HepG2 (cell line): ENCODE results near the gene PIP5K1C. TPM values are rescaled to one million over a fixed set of nuclear protein-coding genes. Genes with fewer than 3 reads are reported as not detected.
A peak's percentile ranks its signal among the peaks of the same experiment; 100 is the strongest.

Source experiments
- AKAP8 ChIP-seq: sonication (generic); formaldehyde crosslinking; IDR thresholded peaks from 2 replicates; pipeline ENCODE4 v1.5.1; 2020; ENCODE audit warnings: mild to moderate bottlenecking, missing genetic modification reagents
- EED ChIP-seq: sonication (generic); formaldehyde crosslinking; IDR thresholded peaks from 2 replicates; pipeline ENCODE4 v1.5.0; 2020; ENCODE audit warnings: mild to moderate bottlenecking, missing genetic modification reagents
- FOXP1 ChIP-seq, 2 experiments: fragments of 450-650 bp in 1 of 2; IDR thresholded peaks; 2 replicates each; pipeline ENCODE4 v1.6.1; 2017 to 2018; ENCODE audit warnings: antibody characterized with exemption in 1 of 2
- GTF2F1 ChIP-seq: fragments of 150-350 bp; IDR thresholded peaks from 2 replicates; pipeline ENCODE4 v1.6.1; 2014; ENCODE audit warnings: low read length
- GZF1 ChIP-seq: sonication (generic); formaldehyde crosslinking; IDR thresholded peaks from 2 replicates; pipeline ENCODE4 v1.5.1; 2020; ENCODE audit warnings: mild to moderate bottlenecking, missing genetic modification reagents
- HOXA9 ChIP-seq: sonication (generic); formaldehyde crosslinking; IDR thresholded peaks from 2 replicates; pipeline ENCODE4 v1.8.1; 2022; ENCODE audit warnings: missing genetic modification reagents, mild to moderate bottlenecking, moderate library complexity, borderline replicate concordance
- MBNL3 ChIP-seq: fragments of 250-450 bp; sonication (Bioruptor Pico); conservative IDR thresholded peaks from 2 replicates; pipeline ENCODE4 v1.8.0; 2022; ENCODE audit warnings: mild to moderate bottlenecking, inconsistent platforms
- MIER3 ChIP-seq: IDR thresholded peaks from 2 replicates; pipeline ENCODE4 v1.6.1; 2016; ENCODE audit warnings: missing compliant biosample characterization, borderline replicate concordance
- NAIF1 ChIP-seq: sonication (generic); formaldehyde crosslinking; IDR thresholded peaks from 2 replicates; pipeline ENCODE4 v1.5.0; 2020; ENCODE audit warnings: mild to moderate bottlenecking, missing genetic modification reagents, borderline replicate concordance
- PHF20 ChIP-seq: sonication (generic); formaldehyde crosslinking; IDR thresholded peaks from 2 replicates; pipeline ENCODE4 v1.5.0; 2020; ENCODE audit warnings: mild to moderate bottlenecking, missing genetic modification reagents
- SOX6 ChIP-seq, 2 experiments: fragments of 450-650 bp in 1 of 2; sonication (generic) in 1 of 2; formaldehyde crosslinking in 1 of 2; IDR thresholded peaks; 2 replicates each; pipeline versions ENCODE4 v1.4.0 to v1.6.1; 2017 to 2020; ENCODE audit warnings: antibody characterized with exemption in 1 of 2, mild to moderate bottlenecking in 1 of 2, missing genetic modification reagents in 1 of 2
- SP1 ChIP-seq, 2 experiments: fragments of 450-650 bp in 1 of 2; sonication (generic) in 1 of 2; formaldehyde crosslinking in 1 of 2; IDR thresholded peaks; 2 replicates each; pipeline versions ENCODE4 v1.4.0 to v1.6.1; 2016 to 2020; ENCODE audit warnings: missing genetic modification reagents in 1 of 2
- TP53 ChIP-seq: sonication (generic); formaldehyde crosslinking; conservative IDR thresholded peaks from 2 replicates; pipeline ENCODE4 v1.4.0; 2020; ENCODE audit warnings: missing genetic modification reagents
- ZNF205 ChIP-seq: IDR thresholded peaks from 2 replicates; pipeline ENCODE4 v1.6.1; 2018; ENCODE audit warnings: missing biosample characterization, missing genetic modification reagents
- ZNF260 ChIP-seq: sonication (generic); formaldehyde crosslinking; IDR thresholded peaks from 2 replicates; pipeline ENCODE4 v1.4.0; 2020; ENCODE audit warnings: missing genetic modification reagents, low read depth, mild to moderate bottlenecking, borderline replicate concordance
- ZNF317 ChIP-seq: sonication (generic); formaldehyde crosslinking; IDR thresholded peaks from 2 replicates; pipeline ENCODE4 v1.5.0; 2020; ENCODE audit warnings: mild to moderate bottlenecking, missing genetic modification reagents
- ZNF577 ChIP-seq: sonication (generic); formaldehyde crosslinking; IDR thresholded peaks from 2 replicates; pipeline ENCODE4 v1.4.0; 2020; ENCODE audit warnings: mild to moderate bottlenecking, low read depth, missing genetic modification reagents, borderline replicate concordance
- ZNF75D ChIP-seq: sonication (generic); formaldehyde crosslinking; IDR thresholded peaks from 2 replicates; pipeline ENCODE4 v1.8.1; 2023; ENCODE audit warnings: missing genetic modification reagents, mild to moderate bottlenecking, borderline replicate concordance
- ZNF775 ChIP-seq: sonication (generic); formaldehyde crosslinking; IDR thresholded peaks from 2 replicates; pipeline ENCODE4 v1.4.0; 2020; ENCODE audit warnings: missing genetic modification reagents, mild to moderate bottlenecking, moderate library complexity, borderline replicate concordance
- polyA plus RNA-seq, 8 experiments: library from polyadenylated mRNA; depleted of rRNA in 3 of 8; stranded (reverse) in 7 of 8; unstranded in 1 of 8; fragments of >200 nt; fragmentation: Illumina TruSeq in 4 of 8; extraction: Trizol in 4 of 8; gene quantifications; 2 replicates each; pipeline versions ENCODE4 v1.2.1 to v1.2.3, GENCODE V29; 2011 to 2016; ENCODE audit warnings: low read depth in 4 of 8, missing spikeins in 1 of 8, mixed read lengths in 1 of 8; ENCODE audit not compliant: insufficient read depth in 1 of 8
- total RNA-seq, 5 experiments: library from RNA; depleted of rRNA; stranded (reverse); fragments of >200 nt; fragmentation: Illumina TruSeq; extraction: Trizol; gene quantifications; 2 replicates each; pipeline ENCODE4 v1.2.3, GENCODE V29; 2016; ENCODE audit warnings: low read depth in 1 of 5
- TF ChIP-seq, protein P1 (sequence below): sonication (generic); formaldehyde crosslinking; IDR thresholded peaks from 2 replicates; pipeline ENCODE4 v1.4.0; 2020; ENCODE audit warnings: missing genetic modification reagents, mild to moderate bottlenecking, borderline replicate concordance
- TF ChIP-seq, protein P2 (sequence below): sonication (generic); formaldehyde crosslinking; conservative IDR thresholded peaks from 2 replicates; pipeline ENCODE4 v1.8.1; 2023; ENCODE audit warnings: missing genetic modification reagents
- TF ChIP-seq, protein P3 (sequence below): sonication (generic); formaldehyde crosslinking; IDR thresholded peaks from 2 replicates; pipeline ENCODE4 v1.4.0; 2020; ENCODE audit warnings: missing genetic modification reagents, low read depth, mild to moderate bottlenecking, borderline replicate concordance
- TF ChIP-seq, protein P4 (sequence below): sonication (generic); formaldehyde crosslinking; IDR thresholded peaks from 2 replicates; pipeline ENCODE4 v1.4.0; 2020; ENCODE audit warnings: mild to moderate bottlenecking, missing genetic modification reagents, borderline replicate concordance
- TF ChIP-seq, protein P5 (sequence below): sonication (generic); formaldehyde crosslinking; IDR thresholded peaks from 2 replicates; pipeline ENCODE4 v1.8.1; 2023; ENCODE audit warnings: mild to moderate bottlenecking, missing genetic modification reagents, borderline replicate concordance

PIP5K1C gene
- total and polyA plus RNA-seq, 2 of the 13 experiments (the other 11 are each of a cell fraction or from before 2014, with no cell fraction given) = 3.6 to 4.3 TPM

DNA sequence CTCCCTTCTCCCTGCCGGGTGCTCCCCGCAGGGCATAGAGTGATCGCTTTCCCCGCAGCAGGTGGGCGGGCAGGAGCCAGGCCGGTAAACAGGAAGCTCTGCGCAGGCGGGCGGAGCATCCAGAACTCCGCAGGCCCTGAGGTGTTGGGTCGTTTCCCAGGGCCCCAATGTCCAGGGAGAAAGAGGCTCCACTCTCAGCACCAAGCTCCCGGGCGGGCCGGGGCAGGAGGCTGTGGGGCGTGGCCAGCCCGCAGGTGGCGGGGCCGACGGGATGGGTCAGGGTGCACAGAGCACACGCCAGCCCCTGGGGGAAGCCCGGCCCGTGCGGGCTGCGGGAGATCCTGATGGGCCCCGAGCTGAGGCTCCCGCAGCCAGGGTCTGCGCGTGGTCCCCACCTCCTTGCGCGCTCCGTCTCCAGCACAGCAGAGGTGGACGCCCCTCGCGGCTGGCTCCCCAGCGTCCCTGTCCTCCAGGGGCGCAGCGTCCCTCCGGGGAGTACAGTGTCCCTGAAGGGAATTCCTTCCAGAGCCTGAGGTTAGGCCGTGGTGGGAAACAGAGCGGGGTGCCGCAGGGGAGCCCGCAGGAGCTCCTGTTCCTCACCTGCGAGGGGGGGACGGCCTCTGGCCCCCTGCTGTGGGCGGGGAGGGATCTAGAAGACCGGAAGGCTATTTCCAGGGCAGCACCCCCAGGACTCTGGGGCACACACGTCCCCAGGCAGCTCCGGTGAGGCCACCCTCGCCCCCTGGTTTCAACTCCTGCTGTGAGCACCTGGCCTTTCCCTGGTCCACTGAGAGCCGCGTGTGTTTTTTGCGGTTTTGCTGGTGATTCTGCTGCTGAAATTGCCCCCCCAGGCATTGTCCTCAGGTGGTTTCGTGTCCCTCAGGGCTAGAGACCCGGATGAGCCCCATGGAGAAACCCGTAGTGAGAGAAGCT is 12.2 kb downstream of the PIP5K1C start (continued):
- TF ChIP-seq ZNF260 (CRISPR knock-in tag) (no peak), GTF2F1 (no peak), ZNF317 (CRISPR knock-in tag) (no peak), MIER3 (CRISPR knock-in tag) (no peak), ZNF205 (CRISPR knock-in tag) (no peak), TP53 (CRISPR knock-in tag) (no peak), SOX6 (IDR thresholded peaks at IDR 0.05) (no peak), SOX6 (CRISPR knock-in tag; IDR thresholded peaks at IDR 0.05) (peak; percentile 21; the same call in 1 of the 2 replicates), EED (no peak), AKAP8 (CRISPR knock-in tag) (no peak), PHF20 (CRISPR knock-in tag) (no peak), SP1 (IDR thresholded peaks at IDR 0.05) (no peak), SP1 (CRISPR knock-in tag; IDR thresholded peaks at IDR 0.05) (no peak), GZF1 (CRISPR knock-in tag) (no peak), ZNF775 (CRISPR knock-in tag) (no peak), ZNF577 (CRISPR knock-in tag) (no peak), MBNL3 (CRISPR knock-in tag) (no peak), FOXP1 (IDR thresholded peaks at IDR 0.05) (no peak), FOXP1 (CRISPR knock-in tag; IDR thresholded peaks at IDR 0.05) (0 out of 2 replicates have a peak, but pooled peaks have one; percentile 52), ZNF75D (CRISPR knock-in tag) (no peak), HOXA9 (no peak), NAIF1 (CRISPR knock-in tag) (no peak)
- TF ChIP-seq, protein P1, sequence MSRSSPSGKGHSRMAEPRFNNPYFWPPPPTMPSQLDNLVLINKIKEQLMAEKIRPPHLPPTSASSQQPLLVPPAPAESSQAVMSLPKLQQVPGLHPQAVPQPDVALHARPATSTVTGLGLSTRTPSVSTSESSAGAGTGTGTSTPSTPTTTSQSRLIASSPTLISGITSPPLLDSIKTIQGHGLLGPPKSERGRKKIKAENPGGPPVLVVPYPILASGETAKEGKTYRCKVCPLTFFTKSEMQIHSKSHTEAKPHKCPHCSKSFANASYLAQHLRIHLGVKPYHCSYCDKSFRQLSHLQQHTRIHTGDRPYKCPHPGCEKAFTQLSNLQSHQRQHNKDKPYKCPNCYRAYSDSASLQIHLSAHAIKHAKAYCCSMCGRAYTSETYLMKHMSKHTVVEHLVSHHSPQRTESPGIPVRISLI (CRISPR knock-in tag) = no peak
- TF ChIP-seq, protein P2, sequence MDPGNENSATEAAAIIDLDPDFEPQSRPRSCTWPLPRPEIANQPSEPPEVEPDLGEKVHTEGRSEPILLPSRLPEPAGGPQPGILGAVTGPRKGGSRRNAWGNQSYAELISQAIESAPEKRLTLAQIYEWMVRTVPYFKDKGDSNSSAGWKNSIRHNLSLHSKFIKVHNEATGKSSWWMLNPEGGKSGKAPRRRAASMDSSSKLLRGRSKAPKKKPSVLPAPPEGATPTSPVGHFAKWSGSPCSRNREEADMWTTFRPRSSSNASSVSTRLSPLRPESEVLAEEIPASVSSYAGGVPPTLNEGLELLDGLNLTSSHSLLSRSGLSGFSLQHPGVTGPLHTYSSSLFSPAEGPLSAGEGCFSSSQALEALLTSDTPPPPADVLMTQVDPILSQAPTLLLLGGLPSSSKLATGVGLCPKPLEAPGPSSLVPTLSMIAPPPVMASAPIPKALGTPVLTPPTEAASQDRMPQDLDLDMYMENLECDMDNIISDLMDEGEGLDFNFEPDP (CRISPR knock-in tag) = no peak
- TF ChIP-seq, protein P3, sequence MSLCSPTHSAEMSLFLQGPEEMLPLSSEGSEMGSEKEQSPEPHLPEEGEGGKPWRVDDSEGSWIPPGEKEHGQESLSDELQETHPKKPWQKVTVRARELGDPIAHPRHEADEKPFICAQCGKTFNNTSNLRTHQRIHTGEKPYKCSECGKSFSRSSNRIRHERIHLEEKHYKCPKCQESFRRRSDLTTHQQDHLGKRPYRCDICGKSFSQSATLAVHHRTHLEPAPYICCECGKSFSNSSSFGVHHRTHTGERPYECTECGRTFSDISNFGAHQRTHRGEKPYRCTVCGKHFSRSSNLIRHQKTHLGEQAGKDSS (CRISPR knock-in tag) = no peak
- TF ChIP-seq, protein P4, sequence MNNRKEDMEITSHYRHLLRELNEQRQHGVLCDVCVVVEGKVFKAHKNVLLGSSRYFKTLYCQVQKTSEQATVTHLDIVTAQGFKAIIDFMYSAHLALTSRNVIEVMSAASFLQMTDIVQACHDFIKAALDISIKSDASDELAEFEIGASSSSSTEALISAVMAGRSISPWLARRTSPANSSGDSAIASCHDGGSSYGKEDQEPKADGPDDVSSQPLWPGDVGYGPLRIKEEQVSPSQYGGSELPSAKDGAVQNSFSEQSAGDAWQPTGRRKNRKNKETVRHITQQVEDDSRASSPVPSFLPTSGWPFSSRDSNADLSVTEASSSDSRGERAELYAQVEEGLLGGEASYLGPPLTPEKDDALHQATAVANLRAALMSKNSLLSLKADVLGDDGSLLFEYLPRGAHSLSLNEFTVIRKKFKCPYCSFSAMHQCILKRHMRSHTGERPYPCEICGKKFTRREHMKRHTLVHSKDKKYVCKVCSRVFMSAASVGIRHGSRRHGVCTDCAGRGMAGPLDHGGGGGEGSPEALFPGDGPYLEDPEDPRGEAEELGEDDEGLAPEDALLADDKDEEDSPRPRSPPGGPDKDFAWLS (CRISPR knock-in tag) = no peak
- TF ChIP-seq, protein P5, sequence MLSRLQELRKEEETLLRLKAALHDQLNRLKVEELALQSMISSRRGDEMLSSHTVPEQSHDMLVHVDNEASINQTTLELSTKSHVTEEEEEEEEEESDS = no peak
